Measurements from ENCODE around the gene ATP6V0E1.

ATP6V0E1 gene

GRCh38 chr5:172956228-172956627, 27.3 kb upstream of the ATP6V0E1 start:
- Histone ChIP-seq H3K4me3 (no peak overlapping the region), H3K27ac (peak overlapping the region; percentile 16 to 34)
- no peak for TF ChIP-seq CTCF (IDR thresholded peaks at IDR 0.05)
- DNase-seq (ENCODE audit: low spot score), result no peak

- peak; percentile 65 for DNase-seq (ENCODE audit: low spot score)
- no peak for TF ChIP-seq CTCF (IDR thresholded peaks at IDR 0.05)
- peak overlapping the region in 1 of 2 donors; percentile 32 for H3K27ac ChIP-seq
- H3K4me3 ChIP-seq, result no peak overlapping the region
These were observed 26.6 kb upstream of the ATP6V0E1 start for GRCh38 chr5:172956936-172957335.

- H3K4me3 ChIP-seq, result no peak overlapping the region
- peak overlapping the region in 1 of 2 donors; percentile 32 for H3K27ac ChIP-seq
- TF ChIP-seq CTCF (IDR thresholded peaks at IDR 0.05), result no peak
- DNase-seq (ENCODE audit: low spot score), result no peak
These were observed 26.1 kb upstream of the ATP6V0E1 start for GRCh38 chr5:172957458-172957857.

DNA sequence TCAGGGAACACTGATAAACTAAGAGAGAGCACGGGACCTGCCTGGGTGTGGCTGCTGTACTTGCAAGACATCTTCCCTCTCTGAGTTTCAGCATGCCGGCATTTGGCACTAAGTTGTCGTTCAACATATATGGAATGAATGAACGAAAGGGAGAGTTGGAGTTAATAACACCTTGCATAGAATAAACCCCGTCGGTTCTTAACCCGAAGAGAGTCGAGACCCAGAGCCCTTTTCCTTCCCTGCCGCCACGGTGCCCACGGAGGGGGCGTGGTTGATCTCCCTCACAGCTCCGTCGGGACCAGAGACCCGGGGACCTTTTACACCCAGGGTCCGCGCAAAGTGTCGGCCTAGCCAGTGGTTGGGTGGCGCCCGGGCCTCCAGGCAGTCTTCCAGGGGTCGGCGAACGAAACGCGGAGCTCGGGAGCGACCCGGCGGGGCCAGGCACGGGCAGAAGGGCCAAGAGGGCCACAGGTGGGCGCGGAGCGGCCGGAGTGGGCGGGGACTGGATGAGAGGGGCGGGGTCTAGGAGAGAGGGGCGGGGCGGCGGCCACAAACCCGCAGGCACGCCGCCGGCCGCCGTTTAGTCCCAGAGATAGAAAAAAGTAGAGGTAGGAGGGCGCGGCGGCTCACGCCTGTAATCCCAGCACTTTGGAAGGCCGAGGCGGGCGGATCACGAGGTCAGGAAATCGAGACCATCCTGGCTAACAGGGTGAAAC, 25.1 kb upstream of the ATP6V0E1 start:
- no peak for TF ChIP-seq CTCF (IDR thresholded peaks at IDR 0.05)
- DNase-seq (ENCODE audit: low spot score), result peak; percentile 76
- Histone ChIP-seq H3K27ac (peak overlapping the region; percentile 73 to 89), H3K4me3 (peak overlapping the region; percentile 83)

DNA sequence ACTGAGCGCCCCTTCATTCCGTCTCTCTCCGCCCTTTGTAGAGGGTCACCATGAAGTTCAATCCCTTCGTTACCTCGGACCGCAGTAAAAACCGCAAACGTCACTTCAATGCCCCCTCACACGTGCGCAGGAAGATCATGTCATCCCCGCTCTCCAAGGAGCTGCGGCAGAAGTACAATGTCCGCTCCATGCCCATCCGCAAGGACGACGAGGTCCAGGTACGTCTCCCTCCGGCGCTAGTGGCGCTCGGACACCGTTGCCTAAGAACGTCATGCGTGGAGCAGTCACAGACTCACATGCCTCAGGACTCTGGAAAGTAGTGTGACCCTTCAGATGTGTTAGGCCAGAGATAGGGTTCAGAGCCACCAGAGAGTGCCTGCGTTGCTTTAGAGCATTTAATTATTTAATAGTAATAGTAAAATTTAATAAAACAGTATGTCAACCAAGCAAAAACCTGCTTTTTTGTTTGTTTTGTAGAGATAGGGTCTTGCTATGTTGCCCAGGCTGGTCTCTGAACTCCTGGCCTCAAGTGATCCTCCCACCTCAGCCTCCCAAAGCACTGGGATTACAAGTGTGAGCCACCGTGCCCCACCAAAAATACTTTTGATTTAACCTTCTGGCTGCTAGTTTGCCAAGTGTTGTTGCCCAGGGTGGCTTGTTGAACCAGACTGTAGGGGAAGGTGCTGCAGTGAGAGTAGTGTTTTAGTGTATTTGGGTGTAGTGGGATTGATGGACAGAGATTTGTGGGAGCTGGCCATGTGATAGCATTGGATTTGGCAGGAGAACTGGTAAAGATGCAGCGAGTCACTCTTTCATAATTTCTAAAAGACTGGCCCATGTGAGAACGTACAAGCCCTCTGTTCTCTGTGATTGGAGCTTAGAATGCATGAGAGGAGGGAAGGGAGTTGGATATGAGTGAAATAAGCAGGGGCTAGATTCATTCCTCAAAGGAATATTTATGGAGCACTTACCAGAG, 23.5 kb upstream of the ATP6V0E1 start:
- TF ChIP-seq CTCF (IDR thresholded peaks at IDR 0.05), result no peak
- DNase-seq (ENCODE audit: low spot score), result peak; percentile 72
- H3K4me3 ChIP-seq, result peak overlapping the region; percentile 83
- peak overlapping the region; percentile 73 to 89 for H3K27ac ChIP-seq

DNA sequence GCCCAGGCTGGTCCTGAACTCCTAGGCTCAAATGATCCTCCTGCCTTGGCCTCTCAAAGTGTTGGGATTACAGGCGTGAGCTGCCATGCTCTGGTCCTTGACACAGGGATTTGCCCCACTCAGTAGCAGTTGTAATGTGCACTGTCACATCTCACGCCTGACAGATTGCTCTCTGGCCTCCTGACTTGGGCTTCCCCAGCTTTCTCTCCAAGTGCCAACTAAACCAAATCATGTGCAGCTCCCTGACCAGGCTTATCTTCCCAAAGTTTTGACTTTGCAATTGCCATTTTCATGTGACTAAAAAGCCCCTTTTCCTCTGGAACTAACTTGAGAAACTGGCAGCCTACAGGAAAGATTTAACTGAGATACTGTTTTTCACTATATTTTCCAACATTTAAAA, 13.7 kb upstream of the ATP6V0E1 start:
- TF ChIP-seq CTCF (IDR thresholded peaks at IDR 0.05), result no peak
- DNase-seq (ENCODE audit: low spot score), result no peak
- Histone ChIP-seq H3K4me3 (no peak overlapping the region), H3K27ac (peak overlapping the region in 1 of 2 donors; percentile 10)
